HL-60 (cell line): ENCODE data around the gene BUD31.

Experiments used
- DNase-seq, 2 experiments: peaks; one replicate each; pipeline ENCODE4 v3.0.0-alpha.2; 2010 to 2020; ENCODE audit warnings: low read depth in 1 of 2, low spot score in 1 of 2
- H3K27ac ChIP-seq: fragments of 250-450 bp; sonication (Bioruptor Pico); replicated peaks from 2 replicates; pipeline ENCODE4 v1.5.1; 2020; ENCODE audit warnings: mild to moderate bottlenecking, moderate library complexity
- H3K27me3 ChIP-seq: fragments of 250-450 bp; sonication (Bioruptor Pico); 2 replicates; pipeline ENCODE4 v1.5.1; 2021; ENCODE audit warnings: mild to moderate bottlenecking, moderate library complexity; ENCODE audit not compliant: insufficient read depth, poor library complexity, severe bottlenecking
- H3K4me3 ChIP-seq: replicated peaks from 2 replicates; pipeline ENCODE4 v1.5.1; 2011; ENCODE audit warnings: mild to moderate bottlenecking, control low read depth, low read length; ENCODE audit not compliant: insufficient read depth
- GABPA ChIP-seq: IDR thresholded peaks from 2 replicates; pipeline ENCODE4 v1.6.1; 2012; ENCODE audit warnings: low read depth
- POLR2AphosphoS5 ChIP-seq: IDR thresholded peaks from 2 replicates; pipeline ENCODE4 v1.6.1; 2012; ENCODE audit warnings: low read depth
- SPI1 ChIP-seq: IDR thresholded peaks from 2 replicates; pipeline ENCODE4 v1.6.1; 2012; ENCODE audit warnings: low read depth, mild to moderate bottlenecking, borderline replicate concordance
- TF ChIP-seq, protein P1 (sequence below): IDR thresholded peaks from 2 replicates; pipeline ENCODE4 v1.6.1; 2012; ENCODE audit warnings: low read depth; ENCODE audit not compliant: insufficient replicate concordance
- TF ChIP-seq, protein P2 (sequence below): IDR thresholded peaks from one replicate; pipeline ENCODE4 v1.5.1; 2011; ENCODE audit warnings: low read length, control low read depth, inconsistent platforms; ENCODE audit not compliant: insufficient read depth

BUD31 gene

DNA sequence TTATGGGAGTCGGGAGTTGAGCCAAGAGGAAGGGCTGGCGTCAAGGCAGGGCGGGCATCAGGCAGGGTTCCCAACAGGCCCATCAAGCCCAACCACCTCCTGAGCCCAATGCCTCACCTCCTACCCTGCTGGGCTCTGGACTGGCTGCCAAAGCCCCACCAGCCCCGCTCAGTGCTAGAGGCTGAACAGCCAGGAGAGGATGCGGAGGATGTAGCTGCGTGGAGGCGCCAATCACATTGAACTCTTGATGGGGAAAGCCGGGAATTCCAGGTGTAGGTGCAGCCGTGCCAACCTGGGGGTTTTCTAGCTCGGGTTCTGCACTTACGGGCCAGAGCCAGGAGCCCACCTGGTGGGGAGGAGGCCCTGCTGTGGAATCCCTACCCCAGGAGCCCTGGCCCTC lies 44.3 kb downstream of the BUD31 start:
- H3K27ac ChIP-seq = no peak overlapping the region
- H3K27me3 ChIP-seq = no peaks in the 10 kb centered on the region
- H3K4me3 ChIP-seq = no peak overlapping the region
- TF ChIP-seq, protein P1, sequence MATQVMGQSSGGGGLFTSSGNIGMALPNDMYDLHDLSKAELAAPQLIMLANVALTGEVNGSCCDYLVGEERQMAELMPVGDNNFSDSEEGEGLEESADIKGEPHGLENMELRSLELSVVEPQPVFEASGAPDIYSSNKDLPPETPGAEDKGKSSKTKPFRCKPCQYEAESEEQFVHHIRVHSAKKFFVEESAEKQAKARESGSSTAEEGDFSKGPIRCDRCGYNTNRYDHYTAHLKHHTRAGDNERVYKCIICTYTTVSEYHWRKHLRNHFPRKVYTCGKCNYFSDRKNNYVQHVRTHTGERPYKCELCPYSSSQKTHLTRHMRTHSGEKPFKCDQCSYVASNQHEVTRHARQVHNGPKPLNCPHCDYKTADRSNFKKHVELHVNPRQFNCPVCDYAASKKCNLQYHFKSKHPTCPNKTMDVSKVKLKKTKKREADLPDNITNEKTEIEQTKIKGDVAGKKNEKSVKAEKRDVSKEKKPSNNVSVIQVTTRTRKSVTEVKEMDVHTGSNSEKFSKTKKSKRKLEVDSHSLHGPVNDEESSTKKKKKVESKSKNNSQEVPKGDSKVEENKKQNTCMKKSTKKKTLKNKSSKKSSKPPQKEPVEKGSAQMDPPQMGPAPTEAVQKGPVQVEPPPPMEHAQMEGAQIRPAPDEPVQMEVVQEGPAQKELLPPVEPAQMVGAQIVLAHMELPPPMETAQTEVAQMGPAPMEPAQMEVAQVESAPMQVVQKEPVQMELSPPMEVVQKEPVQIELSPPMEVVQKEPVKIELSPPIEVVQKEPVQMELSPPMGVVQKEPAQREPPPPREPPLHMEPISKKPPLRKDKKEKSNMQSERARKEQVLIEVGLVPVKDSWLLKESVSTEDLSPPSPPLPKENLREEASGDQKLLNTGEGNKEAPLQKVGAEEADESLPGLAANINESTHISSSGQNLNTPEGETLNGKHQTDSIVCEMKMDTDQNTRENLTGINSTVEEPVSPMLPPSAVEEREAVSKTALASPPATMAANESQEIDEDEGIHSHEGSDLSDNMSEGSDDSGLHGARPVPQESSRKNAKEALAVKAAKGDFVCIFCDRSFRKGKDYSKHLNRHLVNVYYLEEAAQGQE = no peak
- TF ChIP-seq, protein P2, sequence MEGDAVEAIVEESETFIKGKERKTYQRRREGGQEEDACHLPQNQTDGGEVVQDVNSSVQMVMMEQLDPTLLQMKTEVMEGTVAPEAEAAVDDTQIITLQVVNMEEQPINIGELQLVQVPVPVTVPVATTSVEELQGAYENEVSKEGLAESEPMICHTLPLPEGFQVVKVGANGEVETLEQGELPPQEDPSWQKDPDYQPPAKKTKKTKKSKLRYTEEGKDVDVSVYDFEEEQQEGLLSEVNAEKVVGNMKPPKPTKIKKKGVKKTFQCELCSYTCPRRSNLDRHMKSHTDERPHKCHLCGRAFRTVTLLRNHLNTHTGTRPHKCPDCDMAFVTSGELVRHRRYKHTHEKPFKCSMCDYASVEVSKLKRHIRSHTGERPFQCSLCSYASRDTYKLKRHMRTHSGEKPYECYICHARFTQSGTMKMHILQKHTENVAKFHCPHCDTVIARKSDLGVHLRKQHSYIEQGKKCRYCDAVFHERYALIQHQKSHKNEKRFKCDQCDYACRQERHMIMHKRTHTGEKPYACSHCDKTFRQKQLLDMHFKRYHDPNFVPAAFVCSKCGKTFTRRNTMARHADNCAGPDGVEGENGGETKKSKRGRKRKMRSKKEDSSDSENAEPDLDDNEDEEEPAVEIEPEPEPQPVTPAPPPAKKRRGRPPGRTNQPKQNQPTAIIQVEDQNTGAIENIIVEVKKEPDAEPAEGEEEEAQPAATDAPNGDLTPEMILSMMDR = no peak
- TF ChIP-seq POLR2AphosphoS5 = 0 out of 2 replicates have a peak, but pooled peaks have one; percentile 33
- DNase-seq = no peak

DNA sequence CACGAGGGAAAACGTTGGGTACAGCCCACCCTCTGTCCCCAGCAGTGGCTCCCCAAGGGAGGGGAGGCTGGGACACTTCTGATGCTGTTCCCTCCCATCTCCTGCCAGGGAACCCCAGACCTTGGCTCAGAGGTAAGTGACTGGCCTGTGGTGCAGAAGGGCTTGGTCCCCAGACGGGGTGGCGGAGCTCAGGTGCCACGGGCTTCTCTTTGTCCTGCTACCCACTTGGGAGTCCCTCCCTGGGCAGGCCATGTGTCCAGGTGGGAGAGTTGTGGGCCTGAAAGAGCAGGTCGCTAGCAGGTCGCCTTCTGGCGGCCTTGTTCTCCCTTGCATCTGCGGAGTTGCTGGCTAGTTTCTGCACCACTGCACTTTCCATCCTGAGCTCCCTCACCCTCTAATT lies 47.1 kb downstream of the BUD31 start:
- Histone ChIP-seq H3K4me3 (no peak overlapping the region), H3K27ac (no peak overlapping the region), H3K27me3 (no peaks in the 10 kb centered on the region)
- TF ChIP-seq, protein P1 = no peak
- TF ChIP-seq SPI1 (no peak), GABPA (no peak)
- DNase-seq = no peak

DNA sequence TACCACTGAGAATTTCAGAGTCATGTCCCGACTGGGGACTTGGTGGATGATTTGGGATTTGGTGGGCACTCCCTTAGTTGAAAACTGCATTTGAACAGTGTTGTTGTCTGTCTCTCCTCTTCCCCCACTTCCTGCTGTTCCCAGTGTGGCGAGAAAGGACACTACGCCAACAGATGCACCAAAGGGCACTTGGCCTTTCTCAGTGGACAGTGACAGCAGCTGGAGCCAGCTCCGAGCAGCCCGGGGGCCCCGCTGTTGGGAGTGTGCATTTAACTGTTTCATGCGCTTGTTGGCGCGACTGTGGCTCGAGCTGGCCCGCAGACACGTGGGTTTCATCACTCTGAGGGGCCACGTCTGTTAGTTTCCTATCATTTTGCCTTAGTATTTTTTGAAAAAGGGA lies 47.5 kb downstream of the BUD31 start:
- Histone ChIP-seq H3K27me3 (no peaks in the 10 kb centered on the region), H3K4me3 (no peak overlapping the region), H3K27ac (no peak overlapping the region)
- no peak for DNase-seq
- TF ChIP-seq SPI1 = no peak
- no peak; the same call in 1 of the 2 replicates for TF ChIP-seq POLR2AphosphoS5
- TF ChIP-seq, protein P1 = no peak
- TF ChIP-seq, protein P2 = no peak
- no peak for TF ChIP-seq GABPA

DNA sequence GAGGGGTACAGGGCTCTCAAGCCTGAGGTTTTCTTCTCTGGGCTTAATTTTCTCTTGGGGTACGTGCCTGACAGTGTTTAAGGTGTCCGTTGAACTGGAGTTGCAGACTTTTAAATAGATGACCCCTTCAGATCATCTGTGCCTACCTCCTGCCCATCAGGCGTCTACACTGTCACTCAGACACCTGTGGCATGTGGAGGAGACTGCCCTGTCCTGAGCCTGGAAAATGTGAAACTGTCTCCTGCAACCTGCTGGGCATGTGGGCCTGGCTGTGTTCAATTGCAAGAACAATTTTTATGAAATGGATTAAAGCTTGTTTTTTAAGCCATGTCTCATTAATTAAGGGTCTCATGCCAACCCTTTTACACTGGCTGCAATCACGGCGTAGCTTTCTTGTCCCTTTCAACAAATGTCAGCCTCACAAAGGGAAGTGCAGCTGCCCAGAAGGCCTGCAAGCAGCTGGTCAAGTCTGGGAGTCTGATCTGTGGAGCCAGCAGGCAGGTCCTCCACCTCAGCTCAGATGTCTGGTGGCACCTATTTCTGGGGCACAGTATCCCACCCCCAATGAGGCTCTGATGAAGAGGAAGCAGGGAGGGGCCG lies 48.4 kb downstream of the BUD31 start:
- H3K27ac ChIP-seq = no peak overlapping the region
- no peak for DNase-seq
- TF ChIP-seq, protein P2 = no peak
- TF ChIP-seq GABPA (no peak), SPI1 (no peak), POLR2AphosphoS5 (no peak)
- TF ChIP-seq, protein P1 = no peak
- no peaks in the 10 kb centered on the region for H3K27me3 ChIP-seq
- no peak overlapping the region for H3K4me3 ChIP-seq
